Mesendoderm (in vitro differentiated cells): ENCODE results near the gene CFAP52.
"Not testable (repeated sequence)": the region's sequence is repeated elsewhere in the genome, so short reads cannot be mapped to it uniquely, and the experiment has no call there.

ENCODE experiments used
- DNase-seq: peaks from one replicate; pipeline ENCODE4 v3.0.0; 2013
- H2AK5ac ChIP-seq: 2 replicates; pipeline ENCODE4 v1.6.1; 2013; ENCODE audit warnings: low read length, inconsistent platforms
- H2BK120ac ChIP-seq: 2 replicates; pipeline ENCODE4 v1.6.1; 2013; ENCODE audit warnings: low read depth, mild to moderate bottlenecking, low read length, moderate library complexity, mixed read lengths
- H2BK15ac ChIP-seq: replicated peaks from 2 replicates; pipeline ENCODE4 v1.6.1; 2013; ENCODE audit warnings: low read depth, mild to moderate bottlenecking, moderate library complexity
- H2BK5ac ChIP-seq: 2 replicates; pipeline ENCODE4 v1.6.1; 2013; ENCODE audit warnings: low read length, inconsistent platforms
- H3K18ac ChIP-seq: 2 replicates; pipeline ENCODE4 v1.6.1; 2013; ENCODE audit warnings: mild to moderate bottlenecking, low read length, mixed read lengths
- H3K23ac ChIP-seq: one replicate; pipeline ENCODE4 v1.6.1; 2013; ENCODE audit warnings: low read length
- H3K27ac ChIP-seq: 2 replicates; pipeline ENCODE4 v1.5.1; 2013; ENCODE audit warnings: low read depth, mild to moderate bottlenecking, inconsistent platforms, low read length, moderate library complexity
- H3K27me3 ChIP-seq: 2 replicates; pipeline ENCODE4 v1.6.1; 2013; ENCODE audit warnings: low read length, control low read depth, mild to moderate bottlenecking, inconsistent platforms; ENCODE audit not compliant: insufficient read depth, poor library complexity
- H3K36me3 ChIP-seq: 2 replicates; pipeline ENCODE4 v1.6.1; 2013; ENCODE audit warnings: low read length, inconsistent platforms; ENCODE audit not compliant: control insufficient read depth, insufficient read depth
- H3K4ac ChIP-seq: one replicate; pipeline ENCODE4 v1.6.1; 2013; ENCODE audit warnings: low read depth, mild to moderate bottlenecking, low read length, moderate library complexity
- H3K4me1 ChIP-seq: 2 replicates; pipeline ENCODE4 v1.6.1; 2013; ENCODE audit warnings: low read depth, low read length, inconsistent platforms; ENCODE audit not compliant: control insufficient read depth
- H3K4me2 ChIP-seq: 2 replicates; pipeline ENCODE4 v1.6.1; 2013; ENCODE audit warnings: low read length
- H3K4me3 ChIP-seq: 2 replicates; pipeline ENCODE4 v1.5.1; 2013; ENCODE audit warnings: mild to moderate bottlenecking, low read length
- H3K56ac ChIP-seq: one replicate; pipeline ENCODE4 v1.6.1; 2013; ENCODE audit warnings: low read length
- H3K79me1 ChIP-seq: 2 replicates; pipeline ENCODE4 v1.6.1; 2013; ENCODE audit warnings: low read length, inconsistent platforms
- H3K79me2 ChIP-seq: 2 replicates; pipeline ENCODE4 v1.6.1; 2013; ENCODE audit warnings: mild to moderate bottlenecking, low read length; ENCODE audit not compliant: control insufficient read depth, insufficient read depth
- H3K9ac ChIP-seq: 2 replicates; pipeline ENCODE4 v1.6.1; 2013; ENCODE audit warnings: low read length, inconsistent platforms
- H4K5ac ChIP-seq: one replicate; pipeline ENCODE4 v1.6.1; 2013; ENCODE audit warnings: low read length
- H4K8ac ChIP-seq: one replicate; pipeline ENCODE4 v1.6.1; 2013; ENCODE audit warnings: low read depth, mild to moderate bottlenecking, control low read depth, low read length, moderate library complexity
- WGBS: extraction: QIAGEN DNeasy Blood & Tissue Kit; methylation state at CpG from one replicate; pipeline ENCODE4 v1.1.7; 2013; ENCODE audit warnings: low lambda C conversion rate, missing lambda C conversion rate; ENCODE audit not compliant: insufficient coverage; ENCODE audit errors: extremely low coverage; 5-methylcytosine and 5-hydroxymethylcytosine counted together

CFAP52 gene

DNA sequence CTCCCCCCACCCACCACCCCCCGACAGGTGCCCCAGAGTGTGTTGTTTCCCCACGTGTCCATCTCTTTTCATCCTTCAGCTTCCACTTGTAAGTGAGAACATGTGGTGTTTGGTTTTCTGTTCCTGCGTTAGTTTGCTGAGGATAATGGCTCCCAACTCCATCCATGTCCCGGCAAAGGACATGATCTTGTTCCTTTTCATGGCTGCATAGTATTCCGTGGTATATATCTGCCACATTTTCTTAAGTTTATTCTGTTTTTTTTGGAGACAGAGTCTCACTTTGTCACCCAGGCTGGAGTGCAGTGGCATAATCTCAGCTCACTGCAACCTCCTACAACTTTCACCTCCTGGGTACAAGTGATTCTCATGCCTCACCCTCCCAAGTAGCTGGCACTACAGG is 63.9 kb downstream of the CFAP52 start:
- H3K4me2 ChIP-seq, H3K56ac ChIP-seq, H2BK5ac ChIP-seq, H3K9ac ChIP-seq, H3K79me1 ChIP-seq, H3K79me2 ChIP-seq, DNase-seq, H2AK5ac ChIP-seq, H3K18ac ChIP-seq, H3K4ac ChIP-seq, H3K4me3 ChIP-seq, H3K23ac ChIP-seq, H4K5ac ChIP-seq, H2BK15ac ChIP-seq, H3K4me1 ChIP-seq, H3K27ac ChIP-seq, H3K27me3 ChIP-seq, H4K8ac ChIP-seq, H2BK120ac ChIP-seq, H3K36me3 ChIP-seq: not testable (repeated sequence)
- no CpG with 5 or more reads among the region's 5 CpGs for WGBS

DNA sequence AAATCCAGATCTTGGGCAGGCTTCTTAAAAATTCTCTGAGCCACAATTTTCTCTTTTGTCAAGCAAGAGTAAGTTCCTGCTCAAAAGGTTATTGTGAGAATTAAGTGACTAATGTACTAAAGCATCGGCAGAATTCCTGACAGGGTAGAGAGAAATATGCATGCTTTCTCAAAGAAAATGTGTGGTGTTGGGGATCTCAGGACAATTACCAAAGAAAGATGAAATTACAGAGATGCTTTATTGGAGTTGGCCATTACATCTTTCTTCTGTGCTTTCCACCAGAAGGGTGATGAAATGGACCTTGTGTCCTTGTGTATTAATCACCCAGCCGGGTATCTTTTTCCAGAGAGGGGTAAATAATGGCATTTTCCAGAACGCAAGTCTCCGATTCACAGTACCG is 67.2 kb downstream of the CFAP52 start:
- Histone ChIP-seq H3K9ac (no peak overlapping the region), H3K36me3 (no peaks in the 10 kb centered on the region), H4K8ac (no peak overlapping the region), H3K23ac (no peak overlapping the region), H4K5ac (no peak overlapping the region), H3K4ac (no peak overlapping the region), H3K4me3 (no peak overlapping the region), H3K79me2 (peaks cover 4% of the 10 kb centered on the region), H3K27ac (no peak overlapping the region), H3K27me3 (no peaks in the 10 kb centered on the region), H3K79me1 (peaks cover 4% of the 10 kb centered on the region), H3K4me2 (no peak overlapping the region), H2BK5ac (no peak overlapping the region), H2AK5ac (no peak overlapping the region), H2BK120ac (no peak overlapping the region), H3K4me1 (peaks cover 15% of the 10 kb centered on the region), H3K56ac (no peak overlapping the region), H3K18ac (no peak overlapping the region), H2BK15ac (no peak overlapping the region)
- WGBS = no CpG with 5 or more reads among the region's 5 CpGs
- no peak for DNase-seq

DNA sequence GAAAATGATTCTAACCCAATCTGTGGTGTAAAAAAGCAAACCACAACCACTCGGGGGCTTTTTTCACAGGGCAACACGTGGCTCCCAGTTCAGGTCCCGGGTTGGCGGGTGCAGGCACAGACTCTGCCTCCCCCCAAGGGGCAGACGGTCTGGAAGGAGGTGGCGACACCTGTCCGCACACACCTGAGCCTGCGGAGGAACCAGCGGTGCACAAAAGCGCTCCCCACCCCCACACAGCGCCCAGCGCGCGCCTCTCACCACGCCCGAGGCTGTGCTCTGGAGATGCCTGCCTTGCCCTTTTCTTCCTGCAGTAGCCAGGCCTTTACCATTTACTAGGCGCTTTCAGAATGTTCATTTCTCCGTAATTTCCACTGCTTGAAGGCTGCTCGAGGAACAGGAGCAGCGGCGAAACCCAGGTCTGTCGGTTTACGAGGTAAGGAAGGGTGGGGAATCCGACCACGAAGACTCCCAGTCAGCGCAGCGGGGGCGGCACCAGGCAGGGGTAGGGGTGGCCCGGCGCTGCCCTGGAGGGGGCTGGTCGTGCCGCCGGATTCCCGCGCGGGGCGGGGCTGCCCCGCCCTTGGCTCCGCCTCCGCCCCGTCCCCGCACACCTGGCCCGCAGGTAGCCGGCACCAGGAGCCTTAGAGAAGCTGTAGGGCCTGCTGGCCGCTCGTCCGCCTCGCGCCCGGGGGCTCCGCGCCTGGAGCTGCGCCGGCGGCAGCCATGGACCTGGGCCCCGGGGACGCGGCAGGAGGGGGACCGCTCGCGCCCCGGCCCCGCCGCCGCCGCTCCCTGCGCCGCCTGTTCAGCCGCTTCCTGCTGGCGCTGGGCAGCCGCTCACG is 68.7 kb downstream of the CFAP52 start, which contains the start of gene USP43:
Gene USP43 (plus strand): TSS at position 608 of the 842 bp plus-strand sequence. CDS start 116 bp downstream, at position 724.
- Histone ChIP-seq H2BK5ac (peak within 1 kb of the TSS; percentile 79), H3K27ac (peak within 1 kb of the TSS; percentile 58), H3K4me1 (peaks cover 16% of the 10 kb centered on the region), H3K9ac (peak within 1 kb of the TSS; percentile 89), H3K36me3 (no peaks in the 10 kb centered on the region), H2AK5ac (no peak within 1 kb of the TSS), H3K79me2 (peaks cover 6% of the 10 kb centered on the region), H3K56ac (peak within 1 kb of the TSS; percentile 95), H4K8ac (no peak within 1 kb of the TSS), H3K4me3 (peak within 1 kb of the TSS; percentile 67), H3K23ac (peak within 1 kb of the TSS; percentile 83), H4K5ac (no peak within 1 kb of the TSS), H2BK15ac (no peak within 1 kb of the TSS), H3K27me3 (no peaks in the 10 kb centered on the region), H3K4ac (peak within 1 kb of the TSS; percentile 82), H3K4me2 (peak within 1 kb of the TSS; percentile 61), H3K79me1 (peaks cover 4% of the 10 kb centered on the region), H2BK120ac (peak within 1 kb of the TSS; percentile 75), H3K18ac (peak within 1 kb of the TSS; percentile 96)
- DNase-seq = peak; percentile 81
- WGBS = no CpG with 5 or more reads among the region's 72 CpGs

DNA sequence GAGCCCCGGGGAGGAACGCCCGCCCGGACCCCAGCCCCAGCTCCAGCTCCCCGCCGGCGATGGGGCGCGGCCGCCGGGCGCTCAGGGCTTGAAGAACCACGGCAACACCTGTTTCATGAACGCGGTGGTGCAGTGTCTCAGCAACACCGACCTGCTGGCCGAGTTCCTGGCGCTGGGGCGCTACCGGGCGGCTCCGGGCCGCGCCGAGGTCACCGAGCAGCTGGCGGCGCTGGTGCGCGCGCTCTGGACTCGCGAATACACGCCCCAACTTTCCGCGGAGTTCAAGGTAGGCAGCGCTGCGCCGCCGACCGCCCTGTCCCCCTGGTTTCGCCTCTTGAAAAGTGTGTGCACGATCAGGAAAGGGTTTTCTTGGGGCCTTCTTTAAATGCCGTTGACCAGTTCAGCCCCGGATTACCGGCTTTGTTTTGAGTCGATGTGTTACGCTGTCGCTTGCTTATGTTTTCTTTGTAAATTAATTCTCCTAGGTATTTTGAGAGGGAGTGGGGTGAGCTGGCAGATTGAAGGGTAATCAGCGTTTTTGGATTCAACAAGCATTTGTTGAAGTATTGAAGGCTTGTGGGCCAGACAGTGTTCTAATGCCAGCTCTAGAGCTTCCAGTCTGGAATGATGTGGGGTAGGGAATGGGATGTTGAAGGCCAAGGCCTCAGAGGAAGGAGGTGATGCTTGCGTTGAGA is 69.6 kb downstream of the CFAP52 start:
- Histone ChIP-seq H3K4me1 (peaks cover 16% of the 10 kb centered on the region), H3K18ac (peak overlapping the region; percentile 96), H3K56ac (peak overlapping the region; percentile 95), H3K4me2 (peak overlapping the region; percentile 61), H3K4ac (peak overlapping the region; percentile 72), H2BK15ac (no peak overlapping the region), H3K27ac (peak overlapping the region; percentile 58), H4K8ac (no peak overlapping the region), H2BK5ac (no peak overlapping the region), H3K4me3 (peak overlapping the region; percentile 60), H3K9ac (peak overlapping the region; percentile 70), H2BK120ac (peak overlapping the region; percentile 75), H3K79me2 (peaks cover 8% of the 10 kb centered on the region), H3K36me3 (no peaks in the 10 kb centered on the region), H4K5ac (no peak overlapping the region), H2AK5ac (no peak overlapping the region), H3K79me1 (peaks cover 4% of the 10 kb centered on the region), H3K23ac (peak overlapping the region; percentile 45), H3K27me3 (no peaks in the 10 kb centered on the region)
- peak; percentile 74 for DNase-seq
- WGBS = no CpG with 5 or more reads among the region's 51 CpGs

DNA sequence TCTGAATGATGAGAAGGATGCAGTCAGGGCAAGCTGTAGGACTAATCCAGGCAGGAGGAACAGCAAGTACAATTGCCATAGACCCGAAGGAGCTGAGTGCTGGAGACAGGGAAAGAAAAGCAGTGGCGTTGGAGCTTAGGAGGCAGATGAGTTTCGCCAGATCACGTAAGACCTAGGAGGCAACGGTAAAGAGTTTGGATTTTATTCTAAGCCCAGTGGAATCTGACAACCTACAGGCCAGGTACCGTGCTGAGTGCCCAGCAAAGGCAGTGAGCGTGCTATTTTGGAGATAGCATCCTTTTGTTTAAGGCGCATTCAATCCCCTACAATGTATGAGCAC is 70.1 kb downstream of the CFAP52 start:
- Histone ChIP-seq H3K27me3 (no peaks in the 10 kb centered on the region), H3K9ac (peak overlapping the region; percentile 70), H4K5ac (no peak overlapping the region), H3K79me1 (peaks cover 4% of the 10 kb centered on the region), H2BK5ac (no peak overlapping the region), H3K27ac (no peak overlapping the region), H3K23ac (no peak overlapping the region), H3K18ac (no peak overlapping the region), H3K4me1 (peaks cover 16% of the 10 kb centered on the region), H2BK120ac (no peak overlapping the region), H2BK15ac (no peak overlapping the region), H3K4ac (no peak overlapping the region), H4K8ac (no peak overlapping the region), H3K36me3 (no peaks in the 10 kb centered on the region), H2AK5ac (no peak overlapping the region), H3K4me2 (peak overlapping the region; percentile 61), H3K79me2 (peaks cover 8% of the 10 kb centered on the region), H3K4me3 (peak overlapping the region; percentile 60), H3K56ac (peak overlapping the region; percentile 95)
- WGBS = no CpG with 5 or more reads among the region's 8 CpGs
- DNase-seq = peak; percentile 51
